ENCODE measurements around the gene KIAA1210.

DNA sequence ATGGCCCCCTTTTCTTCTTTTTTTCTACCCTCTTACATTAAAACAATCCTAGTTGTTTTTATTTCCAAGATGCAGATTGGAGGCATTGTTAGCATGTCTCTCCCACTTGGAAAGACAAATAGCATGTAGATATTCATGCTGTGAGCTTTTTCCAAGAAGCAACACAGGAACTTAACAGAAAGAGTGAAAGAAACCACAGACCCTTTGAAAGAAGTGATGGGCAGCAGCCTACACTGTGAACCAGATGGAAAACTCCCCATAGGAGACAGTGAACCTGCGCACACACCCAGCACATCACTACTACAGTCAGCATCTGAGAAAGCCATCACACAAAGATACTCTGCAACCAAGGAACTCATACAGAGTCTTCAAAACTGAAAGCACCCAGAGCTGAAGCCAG is 37.0 kb downstream of the KIAA1210 start:
- TF ChIP-seq POLR2AphosphoS5 (IDR thresholded peaks at IDR 0.05; ENCODE audit: low read depth, low read length): no peak
- TF ChIP-seq TAF1 (IDR thresholded peaks at IDR 0.05; ENCODE audit: low read depth, low read length): no peak

All from GM12891 (cell line).